Ammon's horn (tissue), 1 donor: ENCODE results near the gene LAMC2.
"Not testable (repeated sequence)": the region's sequence is repeated elsewhere in the genome, so short reads cannot be mapped to it uniquely, and the experiment has no call there.

Source experiments
- DNase-seq: peaks from one replicate; pipeline ENCODE4 v3.0.0-alpha.2; 2016; ENCODE audit warnings: low spot score

LAMC2 gene

GRCh38 chr1:183263886-183264602 is 78.0 kb downstream of the LAMC2 start:
- peak; percentile 45 for DNase-seq

DNA sequence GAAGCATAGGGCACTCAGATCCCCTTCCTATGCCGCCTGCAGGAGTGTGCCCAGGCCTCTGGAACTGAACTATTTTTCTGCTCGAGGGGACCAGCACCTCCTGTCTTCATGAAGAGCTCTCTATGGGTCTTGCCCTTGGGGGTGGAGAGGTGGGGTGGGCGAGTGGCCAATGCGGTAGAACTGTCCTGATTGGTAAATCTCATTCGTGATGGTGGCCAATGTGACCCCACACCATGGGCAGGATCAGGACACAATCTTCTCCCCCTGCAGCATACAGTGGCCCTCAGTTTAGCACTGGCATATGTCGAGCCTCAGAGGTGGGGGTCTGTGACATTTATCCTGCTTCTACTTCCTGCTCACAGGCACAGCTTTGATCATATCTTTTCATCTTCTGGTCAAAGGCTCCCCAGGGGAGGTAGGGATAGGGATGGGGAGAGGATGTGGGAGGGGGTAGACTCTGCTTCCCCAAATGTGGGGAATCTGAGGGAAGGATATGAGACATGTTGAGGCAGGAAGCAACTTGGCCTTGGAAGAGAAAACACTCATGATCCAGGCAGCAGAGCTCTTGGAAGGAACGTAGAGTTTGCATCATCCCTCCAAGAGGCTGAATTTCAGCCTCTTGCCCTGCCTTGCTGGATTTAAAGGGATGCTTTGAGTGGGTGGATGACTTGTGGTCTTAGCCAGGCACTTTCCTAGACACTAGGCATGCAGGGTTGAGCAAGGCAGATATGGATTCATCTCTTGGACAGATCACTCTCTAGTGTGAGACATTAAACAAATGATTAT is 81.8 kb downstream of the LAMC2 start:
- DNase-seq = no peak

DNA sequence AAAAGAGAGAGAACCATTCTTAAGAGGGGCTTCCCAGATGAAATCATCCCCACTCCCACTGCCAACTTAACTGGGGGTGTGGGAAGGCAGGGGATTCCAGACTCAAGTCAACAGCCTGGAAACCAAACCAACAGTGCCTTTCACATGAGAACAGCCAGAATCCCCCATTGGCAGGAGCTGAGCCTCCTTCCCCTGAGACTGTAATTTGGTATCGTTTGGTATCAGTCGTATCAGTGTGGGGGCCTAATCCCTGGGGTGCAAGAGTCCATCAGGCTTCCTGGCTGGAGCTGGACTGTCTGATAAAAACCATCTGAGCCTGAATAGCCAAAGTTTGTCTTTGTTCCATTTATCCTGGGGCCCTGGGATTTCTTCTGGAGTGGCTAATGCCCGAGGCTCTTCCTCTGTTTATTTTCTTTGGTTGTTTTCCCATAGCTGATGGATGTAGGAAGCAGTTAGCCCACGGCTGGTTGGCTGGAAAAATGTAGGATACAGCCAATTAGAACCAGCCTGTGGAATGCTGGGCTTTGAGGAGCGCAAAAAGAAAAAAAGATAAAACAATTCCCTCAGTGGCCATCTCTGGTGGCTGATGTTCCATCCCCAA is 84.6 kb downstream of the LAMC2 start:
- DNase-seq = no peak

DNA sequence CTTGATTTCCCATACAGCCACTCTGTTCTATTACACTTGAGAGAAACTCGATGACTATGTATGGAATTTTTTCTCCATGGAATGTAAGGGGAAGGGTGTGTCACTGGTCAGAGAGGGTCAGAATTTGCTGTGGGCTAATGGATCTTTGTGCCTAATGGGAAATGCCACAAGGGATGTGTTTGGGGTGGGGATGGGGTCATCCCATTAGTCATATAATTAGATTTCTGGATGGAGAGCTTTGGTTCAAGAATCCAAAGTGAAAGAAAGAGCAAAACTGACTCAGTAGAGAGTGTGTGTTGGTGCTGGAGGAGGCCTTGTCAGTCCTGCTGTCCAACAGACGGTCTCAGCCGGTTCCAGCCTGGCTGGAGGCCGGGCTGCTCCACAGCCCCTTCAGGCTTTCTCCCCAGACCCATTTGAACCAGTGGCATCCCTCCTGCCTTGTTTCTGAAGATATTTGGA is 86.4 kb downstream of the LAMC2 start:
- no peak for DNase-seq

DNA sequence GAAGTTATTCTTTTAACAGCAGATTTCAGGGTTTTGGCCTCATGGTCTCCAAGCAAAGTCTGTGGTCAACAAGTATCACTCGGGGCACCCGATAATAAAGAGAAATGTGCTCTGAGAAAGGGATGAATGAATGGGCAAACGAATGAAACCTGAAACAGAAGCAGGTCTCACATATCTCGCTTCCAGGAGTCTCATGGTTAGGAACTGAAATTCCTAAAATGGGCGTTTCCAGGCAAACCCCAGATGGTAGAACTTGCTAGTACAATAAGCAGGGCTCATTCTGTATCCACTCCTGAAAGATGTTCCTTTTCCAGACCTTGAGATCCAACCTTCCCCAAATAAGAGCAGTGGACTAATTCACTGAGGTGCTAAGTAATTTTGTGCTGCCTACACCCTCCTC is 87.2 kb downstream of the LAMC2 start:
- no peak for DNase-seq

GRCh38 chr1:183273984-183274383 is 87.9 kb downstream of the LAMC2 start:
- not testable (repeated sequence) for DNase-seq

- DNase-seq = no peak
Measured at GRCh38 chr1:183274836-183275235, 88.8 kb downstream of the LAMC2 start.

GRCh38 chr1:183275322-183275721 is 89.3 kb downstream of the LAMC2 start:
- DNase-seq = no peak

DNA sequence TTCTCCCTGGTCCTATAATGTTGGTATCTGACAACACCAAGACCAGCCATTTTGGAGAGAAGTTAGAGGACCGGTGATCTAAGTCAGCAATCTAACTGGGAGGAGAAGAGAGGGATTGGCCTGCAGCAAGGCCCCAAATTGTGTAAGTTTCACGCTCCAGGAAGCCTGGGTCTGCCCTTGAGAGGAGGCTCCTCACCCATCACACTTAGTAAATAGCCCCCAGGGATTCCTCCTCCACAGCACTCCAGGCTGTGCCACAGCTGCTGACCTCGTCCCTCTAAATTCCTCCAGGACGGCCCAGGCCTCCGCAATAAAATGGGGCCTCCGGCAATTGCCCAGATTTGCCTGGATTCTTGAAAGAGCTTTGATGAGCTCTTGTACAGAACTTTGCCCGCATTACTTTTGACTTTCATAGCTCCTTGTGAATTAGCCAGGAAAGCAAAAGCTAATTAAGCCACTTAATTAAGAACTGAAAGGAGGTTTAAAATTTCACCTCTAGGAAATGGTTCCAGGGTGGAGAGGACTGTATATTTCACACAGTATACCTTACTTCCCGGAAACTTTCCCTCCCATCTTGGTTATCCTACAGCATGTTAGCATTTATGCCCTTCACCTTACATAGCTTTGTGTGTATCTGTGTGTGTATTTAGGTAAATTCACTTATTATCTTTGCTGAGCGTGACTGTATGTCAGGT is 90.5 kb downstream of the LAMC2 start:
- DNase-seq = no peak

- DNase-seq = no peak
Measured at GRCh38 chr1:183277821-183278738, 92.0 kb downstream of the LAMC2 start.

- DNase-seq = no peak
Measured at GRCh38 chr1:183278739-183279591, 92.9 kb downstream of the LAMC2 start.

DNA sequence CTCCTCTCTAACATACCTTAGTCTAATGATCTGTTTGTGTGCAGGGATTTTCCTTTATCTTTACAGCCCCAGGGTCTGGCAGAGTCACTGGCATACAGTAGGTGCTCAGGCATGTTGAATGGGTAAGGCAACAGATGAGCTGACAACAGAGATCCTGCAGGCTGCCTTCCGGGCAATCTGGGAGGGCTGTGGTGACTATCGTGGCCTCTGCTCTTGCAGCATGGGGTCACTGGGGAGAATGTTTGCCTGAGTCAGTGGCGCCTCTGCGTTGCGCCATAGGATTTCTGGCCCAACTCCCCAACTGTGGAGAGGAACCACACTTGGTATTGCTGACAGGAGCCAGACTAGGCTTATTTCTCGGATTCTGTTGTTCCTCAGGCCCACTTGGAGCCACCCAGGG is 93.8 kb downstream of the LAMC2 start:
- DNase-seq = no peak

DNA sequence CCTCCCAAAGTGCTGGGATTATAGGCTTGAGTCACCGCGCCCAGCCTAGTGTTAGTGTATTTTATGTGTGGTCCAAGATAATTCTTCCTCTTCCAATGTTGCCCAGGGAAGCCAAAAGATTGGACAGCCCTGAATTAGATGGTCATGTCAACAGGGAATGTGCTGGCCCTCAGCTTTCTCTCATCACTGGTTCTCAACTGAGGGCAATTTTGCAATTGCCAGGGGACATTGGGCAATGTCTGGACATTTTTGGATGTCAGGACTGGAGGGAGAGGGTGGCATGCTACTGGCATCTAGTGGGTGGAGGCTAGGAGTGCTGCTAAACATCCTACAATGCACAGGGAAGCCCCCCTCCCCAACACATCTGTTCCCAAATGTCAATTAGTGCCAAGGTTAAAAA is 95.0 kb downstream of the LAMC2 start:
- DNase-seq = no peak

DNA sequence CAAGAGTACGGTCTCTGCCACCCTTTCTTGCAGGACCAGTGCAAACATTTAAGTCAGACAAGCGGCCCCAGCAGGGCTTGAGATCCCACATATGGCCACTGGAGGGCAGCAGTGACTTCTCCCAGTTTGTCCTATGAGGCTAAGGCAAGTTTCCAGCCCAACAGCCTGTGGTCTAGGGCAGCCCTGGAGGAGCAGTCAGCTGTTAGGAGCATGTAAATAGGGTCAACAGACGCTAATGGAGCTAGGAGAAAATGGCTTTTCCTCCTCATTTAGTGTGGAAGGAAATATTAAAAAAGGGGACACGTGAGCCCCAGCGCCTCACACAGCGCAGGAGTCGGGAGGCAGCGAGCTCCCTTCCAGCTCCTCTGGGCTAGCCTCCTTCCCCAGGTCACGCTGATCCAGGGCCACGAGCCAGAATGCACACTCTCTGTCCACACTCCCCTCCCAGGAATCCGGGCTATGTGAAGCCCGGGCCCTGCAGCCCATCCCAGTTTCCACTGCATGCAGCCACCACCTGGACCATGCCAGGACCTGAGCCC is 95.6 kb downstream of the LAMC2 start:
- DNase-seq = peak; percentile 94

DNA sequence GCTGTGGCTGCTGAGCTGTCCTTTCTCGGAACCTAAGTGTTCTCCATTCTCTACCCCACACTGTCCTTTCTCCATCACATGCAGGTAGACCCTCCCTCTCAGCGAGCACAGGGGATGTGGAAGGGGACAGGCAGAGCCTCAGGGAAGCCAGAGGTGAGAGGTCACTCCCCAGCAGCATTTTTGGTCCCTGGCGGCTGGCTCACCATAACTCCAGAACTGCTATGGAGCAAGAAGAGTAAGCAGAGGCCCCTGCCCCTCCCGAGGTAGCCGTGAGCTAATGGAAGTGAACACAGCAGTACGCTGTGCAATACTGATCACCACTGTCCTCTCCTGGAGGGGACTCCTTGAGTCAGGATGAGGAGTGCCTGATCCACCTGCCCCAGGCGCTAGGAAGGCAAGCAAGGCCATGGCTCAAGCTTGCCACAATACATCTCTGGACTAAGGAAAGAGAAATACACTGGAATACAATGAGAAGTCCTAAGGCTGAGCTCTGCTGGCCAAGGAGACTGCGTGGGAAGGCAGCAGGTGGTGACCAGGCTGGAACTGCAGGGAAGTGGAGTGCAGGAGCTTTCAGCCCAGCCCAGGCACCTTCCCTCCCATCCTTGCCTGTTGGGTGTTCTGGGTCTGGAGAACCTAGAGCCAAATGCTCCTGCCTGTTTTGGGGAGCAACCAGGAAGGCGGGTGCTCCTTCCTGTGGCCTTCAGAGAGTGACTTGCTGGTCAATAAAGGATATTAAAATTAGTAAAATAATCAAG is 96.2 kb downstream of the LAMC2 start:
- DNase-seq = no peak

DNA sequence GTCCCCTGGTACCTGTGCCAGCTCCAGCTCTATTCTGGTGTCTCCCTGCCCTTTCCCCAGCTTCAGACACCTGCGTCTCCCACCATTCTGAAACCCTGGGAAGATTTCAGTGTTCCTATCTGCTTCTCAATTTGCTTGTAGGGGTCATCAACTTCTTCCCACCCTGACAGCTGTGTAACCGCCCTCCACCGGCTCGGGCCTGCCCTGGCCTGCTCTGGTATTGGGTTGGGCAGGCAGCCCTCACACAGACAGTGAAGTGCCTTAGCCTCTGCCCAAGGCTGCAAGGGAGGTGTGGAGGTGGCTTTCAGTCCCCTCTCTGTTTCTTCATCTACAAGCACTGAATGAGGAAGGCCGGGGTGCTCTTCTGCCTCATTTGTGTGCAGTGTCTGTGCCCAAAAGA is 97.2 kb downstream of the LAMC2 start:
- no peak for DNase-seq

GRCh38 chr1:183284086-183284485 is 98.0 kb downstream of the LAMC2 start:
- no peak for DNase-seq

DNA sequence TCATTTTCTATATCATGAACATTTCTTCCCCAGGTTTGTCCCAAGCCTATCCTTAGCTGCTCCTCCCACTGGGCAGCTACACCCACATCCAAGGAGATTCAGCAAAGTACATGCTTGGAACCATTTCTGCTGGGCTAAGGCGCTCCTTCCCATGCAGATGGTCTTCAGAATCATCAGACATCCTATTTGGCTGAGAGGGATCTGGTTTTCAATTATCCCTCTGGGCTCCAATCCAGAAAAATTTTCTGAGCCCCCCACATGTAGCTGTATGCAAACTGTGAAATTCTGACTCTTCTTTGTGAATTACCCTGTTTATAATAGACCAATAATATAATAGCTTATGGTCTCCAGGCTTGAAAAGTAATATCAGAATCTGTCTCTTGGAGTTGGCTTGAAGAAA is 99.2 kb downstream of the LAMC2 start:
- DNase-seq = no peak

DNA sequence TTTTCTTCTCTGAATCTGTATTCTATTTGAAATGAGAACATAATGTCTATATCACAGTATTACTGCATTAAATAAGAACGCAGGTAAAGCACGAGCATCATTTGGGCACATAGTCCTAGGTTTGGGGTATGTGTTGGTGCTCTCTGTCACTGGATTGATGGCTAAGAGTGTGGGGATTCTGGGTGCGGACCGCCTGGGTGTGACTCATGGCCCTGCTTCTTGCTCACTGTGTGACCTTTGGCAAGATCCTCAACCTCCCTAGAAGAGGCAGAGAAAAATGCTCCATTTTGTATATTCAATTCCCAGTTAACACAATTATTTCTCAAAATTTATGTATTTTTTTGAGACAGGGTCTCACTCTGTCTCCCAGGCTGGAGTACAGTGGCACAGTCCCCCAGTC is 99.7 kb downstream of the LAMC2 start:
- DNase-seq = no peak
